T47D (cell line): ENCODE results near the gene TYW1B.
"Not testable (repeated sequence)": the region's sequence is repeated elsewhere in the genome, so short reads cannot be mapped to it uniquely, and the experiment has no call there.

Source experiments
- DNase-seq, 2 experiments: peaks; one replicate each; pipeline versions ENCODE4 v3.0.0 to v3.0.0-alpha.2; 2011 to 2012; ENCODE audit warnings: low read depth in 1 of 2, low spot score in 1 of 2
- JUND ChIP-seq: IDR thresholded peaks from 2 replicates; pipeline ENCODE4 v1.6.1; 2012; ENCODE audit warnings: low read depth
- in situ Hi-C: cut with HindIII; loops from 2 replicates; pipeline ENCODE4 v1.10.0; 2016; ENCODE audit warnings: low sequenced_read_pairs, low pct_unique_long_range_greater_than_20kb

The TYW1B gene

GRCh38 chr7:72580142-72580770 is 247.7 kb downstream of the TYW1B start:
- in situ Hi-C loops, DNase-seq: not testable (repeated sequence)

- in situ Hi-C loops, result no loop called here
- no peak for TF ChIP-seq JUND
- DNase-seq, result no peak
These were observed 250.9 kb downstream of the TYW1B start for GRCh38 chr7:72577107-72577506.

- in situ Hi-C loops, DNase-seq: not testable (repeated sequence)
These were observed 266.0 kb downstream of the TYW1B start for GRCh38 chr7:72561988-72562387.

- DNase-seq, in situ Hi-C loops: not testable (repeated sequence)
These were observed 268.5 kb downstream of the TYW1B start for GRCh38 chr7:72559546-72559945.

- DNase-seq, in situ Hi-C loops: not testable (repeated sequence)
These were observed 271.3 kb downstream of the TYW1B start for GRCh38 chr7:72556733-72557132.

GRCh38 chr7:72555238-72555637 is 272.8 kb downstream of the TYW1B start:
- not testable (repeated sequence) for DNase-seq

GRCh38 chr7:72554401-72554800 is 273.6 kb downstream of the TYW1B start:
- not testable (repeated sequence) for DNase-seq

More at GRCh38 chr7:72555238-72555637, 272.8 kb downstream of the TYW1B start:
- in situ Hi-C loops, result not testable (repeated sequence)

GRCh38 chr7:72550454-72550853 is 277.5 kb downstream of the TYW1B start:
- in situ Hi-C loops, result not testable (repeated sequence)

More at GRCh38 chr7:72554401-72554800, 273.6 kb downstream of the TYW1B start:
- in situ Hi-C loops, result not testable (repeated sequence)

GRCh38 chr7:72546586-72547237 is 281.3 kb downstream of the TYW1B start:
- in situ Hi-C loops, DNase-seq: not testable (repeated sequence)

More at GRCh38 chr7:72550454-72550853, 277.5 kb downstream of the TYW1B start:
- DNase-seq, result not testable (repeated sequence)

- DNase-seq, in situ Hi-C loops: not testable (repeated sequence)
These were observed 283.5 kb downstream of the TYW1B start for GRCh38 chr7:72544531-72544930.

GRCh38 chr7:72540923-72541322 is 287.1 kb downstream of the TYW1B start:
- no peak for DNase-seq
- in situ Hi-C loops, result no loop called here
- TF ChIP-seq JUND, result no peak

- DNase-seq, result no peak
- in situ Hi-C loops, result no loop called here
- TF ChIP-seq JUND, result no peak
These were observed 287.8 kb downstream of the TYW1B start for GRCh38 chr7:72540106-72540611.

- DNase-seq, result no peak
- TF ChIP-seq JUND, result no peak
- in situ Hi-C loops, result no loop called here
These were observed 288.3 kb downstream of the TYW1B start for GRCh38 chr7:72539702-72540101.

- no peak for TF ChIP-seq JUND
- DNase-seq, result no peak
- in situ Hi-C loops, result no loop called here
These were observed 289.1 kb downstream of the TYW1B start for GRCh38 chr7:72538856-72539255.
